ENCODE measurements around the gene APOL1. TPM values are rescaled to one million over a fixed set of nuclear protein-coding genes. Genes with fewer than 3 reads are reported as not detected.

APOL1 gene
- total and polyA plus RNA-seq, 2 of the 13 experiments (the other 11 are each of a cell fraction or from before 2014, with no cell fraction given) = 20.3 to 75.0 TPM

DNA sequence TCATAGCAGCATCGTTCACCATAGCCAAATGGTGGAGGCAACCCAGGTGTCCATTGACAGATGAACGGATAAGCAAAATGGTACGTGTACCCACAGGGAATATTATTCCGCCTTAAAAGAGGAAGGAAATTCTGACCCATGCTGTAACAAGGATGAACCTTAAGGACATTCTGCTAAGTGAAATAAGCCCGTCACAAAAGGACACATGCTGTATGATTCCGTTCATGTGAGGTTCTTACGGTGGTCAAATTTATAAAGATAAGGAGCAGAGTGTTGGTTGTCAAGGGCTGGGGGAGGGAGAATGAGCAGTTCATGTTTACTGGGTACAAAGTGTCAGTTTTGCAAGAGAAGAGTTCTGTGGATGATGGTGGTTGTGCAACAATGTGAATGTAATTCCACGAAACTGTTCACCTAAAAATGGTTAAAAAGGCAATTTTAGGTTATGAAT is 26.3 kb downstream of the APOL1 start (continued):
- TF ChIP-seq KLF16 (CRISPR knock-in tag; IDR thresholded peaks at IDR 0.05) = peak in 1 of 2 experiments; percentile 71; a peak in 1 of 4 replicates
- TF ChIP-seq DNMT3B (CRISPR knock-in tag; conservative IDR thresholded peaks at IDR 0.05) = no peak
- TF ChIP-seq, protein P1, sequence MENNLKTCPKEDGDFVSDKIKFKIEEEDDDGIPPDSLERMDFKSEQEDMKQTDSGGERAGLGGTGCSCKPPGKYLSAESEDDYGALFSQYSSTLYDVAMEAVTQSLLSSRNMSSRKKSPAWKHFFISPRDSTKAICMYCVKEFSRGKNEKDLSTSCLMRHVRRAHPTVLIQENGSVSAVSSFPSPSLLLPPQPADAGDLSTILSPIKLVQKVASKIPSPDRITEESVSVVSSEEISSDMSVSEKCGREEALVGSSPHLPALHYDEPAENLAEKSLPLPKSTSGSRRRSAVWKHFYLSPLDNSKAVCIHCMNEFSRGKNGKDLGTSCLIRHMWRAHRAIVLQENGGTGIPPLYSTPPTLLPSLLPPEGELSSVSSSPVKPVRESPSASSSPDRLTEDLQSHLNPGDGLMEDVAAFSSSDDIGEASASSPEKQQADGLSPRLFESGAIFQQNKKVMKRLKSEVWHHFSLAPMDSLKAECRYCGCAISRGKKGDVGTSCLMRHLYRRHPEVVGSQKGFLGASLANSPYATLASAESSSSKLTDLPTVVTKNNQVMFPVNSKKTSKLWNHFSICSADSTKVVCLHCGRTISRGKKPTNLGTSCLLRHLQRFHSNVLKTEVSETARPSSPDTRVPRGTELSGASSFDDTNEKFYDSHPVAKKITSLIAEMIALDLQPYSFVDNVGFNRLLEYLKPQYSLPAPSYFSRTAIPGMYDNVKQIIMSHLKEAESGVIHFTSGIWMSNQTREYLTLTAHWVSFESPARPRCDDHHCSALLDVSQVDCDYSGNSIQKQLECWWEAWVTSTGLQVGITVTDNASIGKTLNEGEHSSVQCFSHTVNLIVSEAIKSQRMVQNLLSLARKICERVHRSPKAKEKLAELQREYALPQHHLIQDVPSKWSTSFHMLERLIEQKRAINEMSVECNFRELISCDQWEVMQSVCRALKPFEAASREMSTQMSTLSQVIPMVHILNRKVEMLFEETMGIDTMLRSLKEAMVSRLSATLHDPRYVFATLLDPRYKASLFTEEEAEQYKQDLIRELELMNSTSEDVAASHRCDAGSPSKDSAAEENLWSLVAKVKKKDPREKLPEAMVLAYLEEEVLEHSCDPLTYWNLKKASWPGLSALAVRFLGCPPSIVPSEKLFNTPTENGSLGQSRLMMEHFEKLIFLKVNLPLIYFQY (CRISPR knock-in tag; IDR thresholded peaks at IDR 0.05; ENCODE audit: borderline replicate concordance) = 0 out of 2 replicates have a peak, but pooled peaks have one; percentile 30
- TF ChIP-seq ZNF644 (CRISPR knock-in tag; IDR thresholded peaks at IDR 0.05; ENCODE audit: low read depth) = peak; percentile 41; the same call in 1 of the 2 replicates
- no peak for TF ChIP-seq NPAS2 (CRISPR knock-in tag; IDR thresholded peaks at IDR 0.05; ENCODE audit: borderline replicate concordance)
- TF ChIP-seq FOXJ3 (CRISPR knock-in tag; IDR thresholded peaks at IDR 0.05; ENCODE audit: borderline replicate concordance) = peak; percentile 97
- TF ChIP-seq, protein P2, sequence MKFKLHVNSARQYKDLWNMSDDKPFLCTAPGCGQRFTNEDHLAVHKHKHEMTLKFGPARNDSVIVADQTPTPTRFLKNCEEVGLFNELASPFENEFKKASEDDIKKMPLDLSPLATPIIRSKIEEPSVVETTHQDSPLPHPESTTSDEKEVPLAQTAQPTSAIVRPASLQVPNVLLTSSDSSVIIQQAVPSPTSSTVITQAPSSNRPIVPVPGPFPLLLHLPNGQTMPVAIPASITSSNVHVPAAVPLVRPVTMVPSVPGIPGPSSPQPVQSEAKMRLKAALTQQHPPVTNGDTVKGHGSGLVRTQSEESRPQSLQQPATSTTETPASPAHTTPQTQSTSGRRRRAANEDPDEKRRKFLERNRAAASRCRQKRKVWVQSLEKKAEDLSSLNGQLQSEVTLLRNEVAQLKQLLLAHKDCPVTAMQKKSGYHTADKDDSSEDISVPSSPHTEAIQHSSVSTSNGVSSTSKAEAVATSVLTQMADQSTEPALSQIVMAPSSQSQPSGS (CRISPR knock-in tag; IDR thresholded peaks at IDR 0.05) = peak; percentile 65; the same call in 1 of the 2 replicates
- TF ChIP-seq ZMYM4 (CRISPR knock-in tag; IDR thresholded peaks at IDR 0.05) = no peak; the same call in 1 of the 2 replicates
- TF ChIP-seq ZNF879 (CRISPR knock-in tag; IDR thresholded peaks at IDR 0.05) = no peak
- TF ChIP-seq, protein P3, sequence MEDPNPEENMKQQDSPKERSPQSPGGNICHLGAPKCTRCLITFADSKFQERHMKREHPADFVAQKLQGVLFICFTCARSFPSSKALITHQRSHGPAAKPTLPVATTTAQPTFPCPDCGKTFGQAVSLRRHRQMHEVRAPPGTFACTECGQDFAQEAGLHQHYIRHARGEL (CRISPR knock-in tag; IDR thresholded peaks at IDR 0.05) = no peak
- peak; percentile 46 for TF ChIP-seq TCF7 (IDR thresholded peaks at IDR 0.05; ENCODE audit: low read depth)
- TF ChIP-seq, protein P4, sequence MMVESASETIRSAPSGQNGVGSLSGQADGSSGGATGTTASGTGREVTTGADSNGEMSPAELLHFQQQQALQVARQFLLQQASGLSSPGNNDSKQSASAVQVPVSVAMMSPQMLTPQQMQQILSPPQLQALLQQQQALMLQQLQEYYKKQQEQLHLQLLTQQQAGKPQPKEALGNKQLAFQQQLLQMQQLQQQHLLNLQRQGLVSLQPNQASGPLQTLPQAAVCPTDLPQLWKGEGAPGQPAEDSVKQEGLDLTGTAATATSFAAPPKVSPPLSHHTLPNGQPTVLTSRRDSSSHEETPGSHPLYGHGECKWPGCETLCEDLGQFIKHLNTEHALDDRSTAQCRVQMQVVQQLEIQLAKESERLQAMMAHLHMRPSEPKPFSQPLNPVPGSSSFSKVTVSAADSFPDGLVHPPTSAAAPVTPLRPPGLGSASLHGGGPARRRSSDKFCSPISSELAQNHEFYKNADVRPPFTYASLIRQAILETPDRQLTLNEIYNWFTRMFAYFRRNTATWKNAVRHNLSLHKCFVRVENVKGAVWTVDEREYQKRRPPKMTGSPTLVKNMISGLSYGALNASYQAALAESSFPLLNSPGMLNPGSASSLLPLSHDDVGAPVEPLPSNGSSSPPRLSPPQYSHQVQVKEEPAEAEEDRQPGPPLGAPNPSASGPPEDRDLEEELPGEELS (CRISPR knock-in tag; IDR thresholded peaks at IDR 0.05) = peak; percentile 91
- no peak for TF ChIP-seq ZNF382 (CRISPR knock-in tag; IDR thresholded peaks at IDR 0.05; ENCODE audit: borderline replicate concordance)
- TF ChIP-seq PAX8 (CRISPR knock-in tag; IDR thresholded peaks at IDR 0.05; ENCODE audit: borderline replicate concordance) = no peak
- TF ChIP-seq NONO (IDR thresholded peaks at IDR 0.05) = no peak
- TF ChIP-seq NONO (CRISPR knock-in tag; conservative IDR thresholded peaks at IDR 0.05) = 0 out of 2 replicates have a peak, but pooled peaks have one; percentile 43
- TF ChIP-seq THYN1 (CRISPR knock-in tag; IDR thresholded peaks at IDR 0.05; ENCODE audit: borderline replicate concordance, low read depth) = no peak
- TF ChIP-seq ZNF652 (CRISPR knock-in tag; IDR thresholded peaks at IDR 0.05; ENCODE audit: borderline replicate concordance, low read depth) = peak; percentile 83
- TF ChIP-seq, protein P5, sequence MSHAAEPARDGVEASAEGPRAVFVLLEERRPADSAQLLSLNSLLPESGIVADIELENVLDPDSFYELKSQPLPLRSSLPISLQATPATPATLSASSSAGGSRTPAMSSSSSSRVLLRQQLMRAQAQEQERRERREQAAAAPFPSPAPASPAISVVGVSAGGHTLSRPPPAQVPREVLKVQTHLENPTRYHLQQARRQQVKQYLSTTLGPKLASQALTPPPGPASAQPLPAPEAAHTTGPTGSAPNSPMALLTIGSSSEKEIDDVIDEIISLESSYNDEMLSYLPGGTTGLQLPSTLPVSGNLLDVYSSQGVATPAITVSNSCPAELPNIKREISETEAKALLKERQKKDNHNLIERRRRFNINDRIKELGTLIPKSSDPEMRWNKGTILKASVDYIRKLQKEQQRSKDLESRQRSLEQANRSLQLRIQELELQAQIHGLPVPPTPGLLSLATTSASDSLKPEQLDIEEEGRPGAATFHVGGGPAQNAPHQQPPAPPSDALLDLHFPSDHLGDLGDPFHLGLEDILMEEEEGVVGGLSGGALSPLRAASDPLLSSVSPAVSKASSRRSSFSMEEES (CRISPR knock-in tag; IDR thresholded peaks at IDR 0.05) = 0 out of 2 replicates have a peak, but pooled peaks have one; percentile 54
- peak; percentile 97 for TF ChIP-seq HNF4A (CRISPR knock-in tag; IDR thresholded peaks at IDR 0.05)
